GM15510 (cell line): ENCODE results near the gene IGFBP5.

Source experiments
- POLR2A ChIP-seq: IDR thresholded peaks from 3 replicates; pipeline ENCODE4 v1.6.1; 2011; ENCODE audit warnings: borderline replicate concordance; ENCODE audit not compliant: insufficient read length; ENCODE audit errors: extremely low read depth

The IGFBP5 gene

GRCh38 chr2:216636551-216637450 lies 58.5 kb downstream of the IGFBP5 start:
- TF ChIP-seq POLR2A, result no peak

DNA sequence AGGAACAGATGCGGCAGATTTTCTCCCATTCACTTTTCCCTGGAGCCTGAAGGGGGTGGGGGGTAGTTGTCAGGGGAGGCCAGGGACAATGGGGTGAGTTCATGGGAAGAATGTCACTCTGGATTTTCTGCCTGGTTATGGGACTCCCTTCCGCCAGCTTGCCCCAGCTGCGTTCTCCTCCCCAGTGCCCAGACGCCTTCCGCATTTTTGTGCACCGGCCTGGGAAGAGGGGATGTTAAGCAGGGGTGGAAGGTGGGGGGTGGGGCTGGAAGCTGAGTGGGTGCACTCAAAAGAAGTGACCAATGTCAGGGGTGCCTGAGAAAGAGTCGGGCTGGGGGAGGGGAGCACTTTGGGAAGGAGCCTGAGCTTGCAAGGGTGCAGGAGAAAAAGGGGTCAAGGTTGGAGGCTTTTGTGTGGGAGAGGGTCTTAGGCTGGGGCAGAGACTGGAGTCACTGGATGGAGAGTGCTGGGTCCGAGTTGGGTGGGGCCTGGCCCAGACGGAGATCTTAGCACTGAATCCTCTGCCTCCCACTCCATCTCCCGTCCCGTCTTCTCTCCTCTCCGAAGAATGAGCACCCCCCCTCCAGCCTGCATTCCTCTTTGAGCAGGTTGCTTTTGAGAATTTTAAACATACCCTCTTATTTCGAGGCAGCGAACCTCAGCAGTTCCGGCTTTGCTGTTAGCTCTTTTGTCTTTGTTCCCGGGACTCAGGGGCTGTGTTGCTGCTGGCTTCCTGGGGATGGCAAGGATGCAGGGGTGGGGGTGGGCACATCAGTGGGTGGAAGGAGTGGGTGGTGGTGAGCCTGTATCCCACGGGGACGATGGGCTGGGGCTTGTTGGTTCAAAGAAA lies 59.4 kb downstream of the IGFBP5 start:
- no peak for TF ChIP-seq POLR2A

GRCh38 chr2:216635171-216635570 lies 60.2 kb downstream of the IGFBP5 start:
- no peak for TF ChIP-seq POLR2A

DNA sequence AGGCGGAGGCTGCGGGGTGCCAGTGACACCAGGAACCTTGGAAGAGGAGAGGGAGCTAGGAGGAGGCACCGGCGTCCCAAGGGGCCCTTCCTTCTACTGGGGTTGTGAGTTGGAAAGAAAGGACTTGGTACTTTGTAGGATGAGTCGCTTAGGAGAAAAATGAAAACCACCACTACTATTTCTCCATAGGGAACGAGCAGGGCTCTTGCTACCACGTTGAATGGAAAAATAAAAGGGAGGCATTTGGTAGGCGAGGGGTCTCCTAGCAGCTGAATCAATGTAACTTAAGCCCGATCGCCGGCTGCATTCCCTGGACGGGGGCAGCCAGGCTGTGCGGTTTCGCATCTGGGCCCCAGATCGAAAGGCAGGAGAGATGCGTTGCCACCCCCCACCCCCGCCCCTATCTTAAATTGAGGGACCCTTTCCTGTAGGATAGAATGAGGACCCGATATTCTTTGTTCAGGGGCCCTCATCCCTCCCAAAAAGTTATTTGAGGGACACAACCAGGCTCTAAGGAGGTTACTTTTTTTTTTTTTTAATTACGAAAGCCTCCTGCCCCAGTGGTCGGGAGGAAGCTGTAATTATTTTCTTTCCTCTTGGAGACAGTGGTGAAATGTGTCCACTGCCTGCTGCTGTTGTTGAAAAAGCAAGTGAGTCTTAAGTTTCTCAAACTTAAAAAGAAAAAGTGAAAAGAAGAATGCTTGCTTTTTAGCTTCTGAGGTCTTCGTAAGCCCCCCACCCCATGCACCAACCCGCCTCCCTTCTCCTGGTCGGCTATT lies 60.8 kb downstream of the IGFBP5 start:
- TF ChIP-seq POLR2A, result no peak

DNA sequence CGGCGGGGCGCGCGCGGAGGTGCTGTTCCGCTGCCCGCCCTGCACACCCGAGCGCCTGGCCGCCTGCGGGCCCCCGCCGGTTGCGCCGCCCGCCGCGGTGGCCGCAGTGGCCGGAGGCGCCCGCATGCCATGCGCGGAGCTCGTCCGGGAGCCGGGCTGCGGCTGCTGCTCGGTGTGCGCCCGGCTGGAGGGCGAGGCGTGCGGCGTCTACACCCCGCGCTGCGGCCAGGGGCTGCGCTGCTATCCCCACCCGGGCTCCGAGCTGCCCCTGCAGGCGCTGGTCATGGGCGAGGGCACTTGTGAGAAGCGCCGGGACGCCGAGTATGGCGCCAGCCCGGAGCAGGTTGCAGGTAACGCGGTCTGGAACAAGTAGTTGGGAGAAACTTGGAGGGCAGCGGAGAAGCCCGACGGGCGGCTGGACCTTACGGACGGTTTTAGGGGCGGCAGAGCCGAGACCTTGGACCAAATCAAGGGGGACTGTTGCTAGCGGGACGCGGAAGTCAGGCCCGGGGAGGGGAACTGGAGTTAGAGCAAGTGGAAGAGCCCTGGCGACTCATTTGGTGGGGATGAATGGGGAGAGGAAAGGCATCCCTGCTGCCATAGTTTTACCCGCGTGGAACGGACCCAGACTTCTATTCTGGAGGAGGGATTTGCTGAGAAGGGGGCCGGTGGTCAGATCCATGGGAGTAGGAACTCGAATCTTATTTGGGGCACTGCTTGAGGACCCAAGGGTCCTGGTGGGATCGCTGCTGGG lies 61.6 kb downstream of the IGFBP5 start:
- TF ChIP-seq POLR2A, result no peak

- TF ChIP-seq POLR2A, result no peak
Measured at GRCh38 chr2:216632952-216633615, 62.3 kb downstream of the IGFBP5 start, which contains the start of gene IGFBP2. IGFBP2 (plus strand) TSS chr2:216633420; CDS start chr2:216633524, 104 bp downstream.

DNA sequence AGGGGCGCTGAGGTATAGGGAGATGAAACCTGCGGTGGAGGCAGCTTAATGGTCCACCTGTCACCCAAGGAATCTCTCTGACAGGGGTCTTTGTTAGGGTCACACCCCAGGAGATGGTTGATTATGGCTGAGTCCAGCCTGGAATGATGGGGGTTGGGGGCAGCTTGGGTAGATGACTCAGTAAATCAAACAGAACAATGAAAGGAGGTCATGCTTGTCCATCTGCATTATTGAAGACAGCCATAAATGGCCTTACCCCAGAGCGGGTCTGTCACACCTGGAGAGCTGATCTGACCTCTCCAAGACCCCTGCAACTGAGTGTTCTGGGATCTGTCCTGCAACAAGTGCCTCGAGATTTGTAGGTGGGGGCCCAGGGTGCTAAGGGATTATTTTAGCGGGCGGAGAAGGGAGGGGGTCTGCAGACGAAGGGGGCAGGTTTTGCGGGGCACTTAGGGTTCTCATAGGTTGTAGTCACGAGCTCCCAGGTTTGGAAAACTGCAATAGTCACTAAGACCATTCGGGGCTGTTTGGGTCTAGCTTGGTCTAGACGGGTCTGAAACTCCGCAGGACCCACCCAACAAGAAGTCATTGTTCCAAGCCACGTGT lies 62.9 kb downstream of the IGFBP5 start:
- no peak for TF ChIP-seq POLR2A

GRCh38 chr2:216629784-216630183 lies 65.6 kb downstream of the IGFBP5 start:
- no peak for TF ChIP-seq POLR2A

DNA sequence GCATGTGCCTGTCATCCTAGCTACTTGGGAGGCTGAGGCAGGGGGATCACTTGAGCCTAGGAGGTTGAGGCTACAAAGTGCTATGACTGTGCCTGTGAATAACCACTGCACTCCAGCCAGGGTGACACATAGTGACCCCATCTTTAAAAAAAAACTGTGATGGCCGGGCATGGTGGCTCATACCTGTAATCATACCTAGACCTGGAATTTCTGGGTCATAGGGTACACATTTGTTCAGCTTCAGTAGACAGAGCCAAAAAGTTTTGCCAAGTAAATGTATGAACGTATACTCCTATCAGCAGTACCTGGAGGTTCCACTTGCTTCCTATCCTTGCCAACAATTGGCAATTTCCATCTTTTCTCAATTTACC lies 68.5 kb downstream of the IGFBP5 start:
- TF ChIP-seq POLR2A, result no peak

DNA sequence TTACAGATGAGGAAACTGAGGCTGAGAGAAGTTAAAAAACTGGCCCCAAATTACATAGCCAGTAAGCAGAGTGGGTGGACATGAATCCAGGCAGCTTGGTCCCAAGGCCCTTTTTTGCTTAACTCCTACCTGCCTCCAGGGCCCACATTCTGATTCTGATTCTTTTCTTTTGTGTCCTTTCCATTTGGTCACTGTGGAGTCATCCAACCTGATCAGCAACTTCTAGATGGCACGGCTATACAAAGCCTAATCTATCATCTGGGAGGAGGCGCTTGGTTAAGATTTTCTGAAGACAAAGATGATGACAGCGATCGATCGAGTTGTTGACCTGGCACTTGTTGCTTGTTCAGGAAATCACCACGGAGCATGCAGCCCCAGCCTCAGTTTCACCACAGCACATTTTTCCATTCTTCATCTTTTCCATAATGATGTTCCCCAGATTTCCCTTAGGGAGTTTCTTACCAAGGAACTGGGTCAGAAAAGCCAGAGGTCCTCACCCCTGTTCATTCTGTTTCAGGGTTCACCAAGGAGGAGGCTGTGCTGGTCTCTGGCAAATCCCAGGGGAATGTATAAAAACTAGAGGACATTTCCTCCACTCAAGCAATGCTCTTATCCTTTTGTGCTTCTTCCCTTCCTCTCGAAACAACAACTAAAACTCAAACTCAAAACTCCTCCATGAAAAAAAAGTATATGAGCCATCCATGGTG lies 69.0 kb downstream of the IGFBP5 start:
- TF ChIP-seq POLR2A, result no peak

DNA sequence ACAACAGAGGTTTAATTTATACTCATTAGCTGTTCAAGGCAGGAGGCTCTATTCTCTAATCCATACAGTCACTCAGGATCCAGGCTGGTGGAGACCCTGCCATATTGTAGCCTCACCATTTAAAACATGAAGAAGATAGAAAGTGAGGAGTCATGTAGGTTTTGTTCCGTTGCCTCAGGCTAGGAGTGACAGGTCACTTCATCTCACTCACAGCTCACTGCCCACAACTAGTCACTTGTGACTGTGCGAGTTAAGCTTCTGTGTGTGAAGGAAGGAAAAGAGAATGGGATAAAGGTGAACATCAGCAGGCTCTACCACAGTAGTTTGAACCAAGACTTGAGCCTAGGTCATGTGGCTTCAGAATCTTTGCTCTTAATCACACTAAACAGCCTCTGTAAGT lies 71.1 kb downstream of the IGFBP5 start:
- no peak for TF ChIP-seq POLR2A

GRCh38 chr2:216622526-216622925 lies 72.8 kb downstream of the IGFBP5 start:
- TF ChIP-seq POLR2A, result no peak
